GM03348 (cell line): ENCODE data around the gene ZRSR2.
"Not testable (repeated sequence)": the region's sequence is repeated elsewhere in the genome, so short reads cannot be mapped to it uniquely, and the experiment has no call there.

Experiments used
- DNase-seq: peaks from one replicate; pipeline ENCODE4 v3.0.0; 2012; ENCODE audit warnings: low spot score

ZRSR2 gene

GRCh38 chrX:15789979-15790768, at the start of gene ZRSR2:
TSS of gene ZRSR2 (plus strand) at chrX:15790484. CDS start at chrX:15790496, 12 bp downstream.
- peak; percentile 92 for DNase-seq

- DNase-seq = no peak
These were observed 46.0 kb upstream of the ZRSR2 start for GRCh38 chrX:15744181-15744867.

- no peak for DNase-seq
These were observed 45.1 kb upstream of the ZRSR2 start for GRCh38 chrX:15745179-15745578.

GRCh38 chrX:15746651-15747050, 43.6 kb upstream of the ZRSR2 start:
- not testable (repeated sequence) for DNase-seq

GRCh38 chrX:15747626-15748173, 42.6 kb upstream of the ZRSR2 start:
- no peak for DNase-seq

- DNase-seq = no peak
These were observed 41.4 kb upstream of the ZRSR2 start for GRCh38 chrX:15748841-15749240.

- DNase-seq = peak; percentile 21
These were observed 40.4 kb upstream of the ZRSR2 start for GRCh38 chrX:15749642-15750610.

- no peak for DNase-seq
These were observed 39.6 kb upstream of the ZRSR2 start for GRCh38 chrX:15750611-15751154.

GRCh38 chrX:15751155-15751819, 39.0 kb upstream of the ZRSR2 start:
- DNase-seq = peak; percentile 23

- DNase-seq = no peak
These were observed 35.2 kb upstream of the ZRSR2 start for GRCh38 chrX:15755091-15755490.

GRCh38 chrX:15758140-15758539, 32.1 kb upstream of the ZRSR2 start:
- no peak for DNase-seq

- DNase-seq = not testable (repeated sequence)
These were observed 30.4 kb upstream of the ZRSR2 start for GRCh38 chrX:15759886-15760285.

GRCh38 chrX:15761564-15762191, 28.6 kb upstream of the ZRSR2 start:
- DNase-seq = peak; percentile 40

- no peak for DNase-seq
These were observed 20.9 kb upstream of the ZRSR2 start for GRCh38 chrX:15769300-15769954.

- no peak for DNase-seq
These were observed 8.2 kb upstream of the ZRSR2 start for GRCh38 chrX:15781961-15782699.

- DNase-seq = no peak
These were observed 5.0 kb upstream of the ZRSR2 start for GRCh38 chrX:15785176-15785750.

- no peak for DNase-seq
These were observed 3.4 kb upstream of the ZRSR2 start for GRCh38 chrX:15786915-15787314.

GRCh38 chrX:15790769-15791290, 546 bp downstream of the ZRSR2 start:
- peak; percentile 3 for DNase-seq

GRCh38 chrX:15797707-15798106, 7.4 kb downstream of the ZRSR2 start:
- no peak for DNase-seq
